Lower leg skin (tissue), 4 donors: ENCODE data around the gene TRIO. TPM values are rescaled to one million over a fixed set of nuclear protein-coding genes. Genes with fewer than 3 reads are reported as not detected.

Source experiments
- DNase-seq, 2 donors: peaks; one replicate each; pipeline ENCODE4 v3.0.0-alpha.2; 2019; ENCODE audit warnings: low spot score in 2 of 2
- H3K4me3 ChIP-seq: fragments of 200-600 bp; sonication (generic); 2 replicates; pipeline ENCODE4 v1.5.1; 2017; ENCODE audit warnings: mild to moderate bottlenecking, low read depth; ENCODE audit not compliant: poor library complexity, severe bottlenecking
- POLR2A ChIP-seq, 2 donors: fragments of 450-650 bp; IDR thresholded peaks; one replicate each; pipeline ENCODE4 v1.6.1; 2016 to 2017; ENCODE audit warnings: antibody characterized with exemption in 2 of 2, mild to moderate bottlenecking in 1 of 2, moderate library complexity in 1 of 2
- WGBS, 2 donors: methylation state at CpG; one replicate each; pipeline ENCODE4 v1.1.5; 2018; 5-methylcytosine and 5-hydroxymethylcytosine counted together
- intact Hi-C: fragments of 100-400 bp; cut with DNase I; formaldehyde crosslinking; loops from one replicate; pipeline ENCODE4 v1.15.0; 2023; ENCODE audit warnings: low total_unique reads
- total RNA-seq, 4 donors: library from RNA; depleted of rRNA; stranded (reverse); fragments of >200 nt; gene quantifications; one replicate each; pipeline ENCODE4 v1.1.0, GENCODE V29; 2016
- TF ChIP-seq, protein P1 (sequence below), 3 donors: fragments of 450-650 bp; IDR thresholded peaks; one replicate each; pipeline ENCODE4 v1.5.1; 2016; ENCODE audit warnings: antibody characterized with exemption in 3 of 3, mild to moderate bottlenecking in 3 of 3, moderate library complexity in 2 of 3

The TRIO gene
- total RNA-seq, 4 donors from 2014 or later: 47.8 to 101 (median 64.5) TPM

DNA sequence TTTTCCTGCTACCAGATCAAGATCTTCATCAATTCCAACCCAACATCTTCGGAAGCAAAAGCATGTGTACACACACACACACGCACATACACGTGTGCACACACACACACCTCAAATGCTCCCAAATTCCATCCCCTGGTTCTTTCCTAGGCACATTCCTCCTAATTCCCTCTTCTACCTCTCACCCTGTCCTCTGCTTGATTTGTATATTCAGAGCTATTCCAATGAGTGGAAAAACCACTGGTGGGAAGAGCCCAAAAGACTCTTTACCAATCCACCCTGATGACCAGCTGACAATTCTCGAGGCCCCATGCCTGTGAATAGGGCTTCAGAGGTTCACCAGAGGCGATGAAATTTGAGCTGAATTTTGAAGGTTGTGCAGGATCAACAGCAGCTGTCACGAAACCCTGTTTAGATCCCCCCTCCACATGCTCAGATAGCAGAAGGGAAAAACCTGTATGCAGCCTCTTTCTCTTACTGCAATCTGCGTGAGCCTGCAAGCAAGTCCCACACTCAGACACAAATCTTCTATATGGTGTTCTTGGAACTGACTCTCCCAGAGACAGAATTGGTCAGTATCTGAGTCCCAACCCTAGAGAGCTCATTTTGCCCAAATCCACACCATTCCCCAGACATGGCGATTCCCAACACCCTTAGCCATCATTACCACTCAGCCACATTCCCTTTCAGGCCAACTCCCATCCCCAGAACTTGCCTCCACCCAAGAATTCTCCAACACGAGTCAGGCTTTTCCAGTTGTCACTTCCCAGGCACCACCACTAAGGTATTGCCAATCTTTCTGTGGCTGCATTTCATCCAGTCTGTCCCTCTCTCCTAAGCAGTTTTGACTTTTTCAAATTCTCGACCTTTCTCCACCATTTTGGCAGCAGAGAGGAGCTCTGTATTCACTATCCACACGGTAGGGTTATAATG lies 4.3 kb upstream of the TRIO start:
- H3K4me3 ChIP-seq: no peak overlapping the region
- TF ChIP-seq, protein P1, sequence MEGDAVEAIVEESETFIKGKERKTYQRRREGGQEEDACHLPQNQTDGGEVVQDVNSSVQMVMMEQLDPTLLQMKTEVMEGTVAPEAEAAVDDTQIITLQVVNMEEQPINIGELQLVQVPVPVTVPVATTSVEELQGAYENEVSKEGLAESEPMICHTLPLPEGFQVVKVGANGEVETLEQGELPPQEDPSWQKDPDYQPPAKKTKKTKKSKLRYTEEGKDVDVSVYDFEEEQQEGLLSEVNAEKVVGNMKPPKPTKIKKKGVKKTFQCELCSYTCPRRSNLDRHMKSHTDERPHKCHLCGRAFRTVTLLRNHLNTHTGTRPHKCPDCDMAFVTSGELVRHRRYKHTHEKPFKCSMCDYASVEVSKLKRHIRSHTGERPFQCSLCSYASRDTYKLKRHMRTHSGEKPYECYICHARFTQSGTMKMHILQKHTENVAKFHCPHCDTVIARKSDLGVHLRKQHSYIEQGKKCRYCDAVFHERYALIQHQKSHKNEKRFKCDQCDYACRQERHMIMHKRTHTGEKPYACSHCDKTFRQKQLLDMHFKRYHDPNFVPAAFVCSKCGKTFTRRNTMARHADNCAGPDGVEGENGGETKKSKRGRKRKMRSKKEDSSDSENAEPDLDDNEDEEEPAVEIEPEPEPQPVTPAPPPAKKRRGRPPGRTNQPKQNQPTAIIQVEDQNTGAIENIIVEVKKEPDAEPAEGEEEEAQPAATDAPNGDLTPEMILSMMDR (IDR thresholded peaks at IDR 0.05): no peak
- TF ChIP-seq POLR2A (IDR thresholded peaks at IDR 0.05): no peak
- WGBS, 2 donors: 78 to 83% methylated on average over 11 of the region's 11 CpGs
- intact Hi-C loops: no loop called here
- no peak for DNase-seq

- DNase-seq: no peak
- WGBS, 2 donors: 87% methylated on average over 3 of the region's 3 CpGs
- no peak overlapping the region for H3K4me3 ChIP-seq
- TF ChIP-seq, protein P1 (IDR thresholded peaks at IDR 0.05): no peak
- TF ChIP-seq POLR2A (IDR thresholded peaks at IDR 0.05): no peak
- intact Hi-C loops: no loop called here
Measured at GRCh38 chr5:14141764-14142163, 1.4 kb upstream of the TRIO start.

DNA sequence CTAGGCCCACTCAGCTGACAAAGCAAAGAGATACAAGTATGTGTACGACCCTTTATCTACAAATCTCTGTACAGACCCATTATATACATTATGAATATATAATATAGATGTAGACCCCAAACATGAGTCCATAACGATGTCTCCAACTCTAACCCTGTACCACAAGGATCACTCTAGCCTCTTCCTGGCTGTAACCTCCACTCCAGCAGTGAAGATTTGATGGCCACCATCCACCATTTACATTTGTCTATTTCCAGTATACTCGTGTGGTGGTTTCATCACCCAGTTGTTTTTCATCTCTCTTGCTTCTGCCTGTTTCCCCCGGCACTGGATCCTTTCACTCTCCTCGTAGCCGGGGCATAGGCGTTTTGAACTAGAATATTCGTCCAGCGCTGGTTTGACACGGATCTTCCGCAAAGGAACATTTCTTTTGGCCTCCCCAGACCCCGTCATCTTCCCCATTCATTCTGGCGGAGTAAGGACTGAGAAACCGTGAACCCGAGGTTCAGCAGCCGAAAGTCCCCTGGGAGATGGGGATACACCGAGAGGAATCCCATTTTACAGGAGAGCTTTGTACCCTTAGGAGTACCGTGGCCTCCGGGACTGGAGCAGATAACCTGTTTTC lies 828 bp upstream of the TRIO start:
- TF ChIP-seq, protein P1 (IDR thresholded peaks at IDR 0.05): no peak
- TF ChIP-seq POLR2A (IDR thresholded peaks at IDR 0.05): no peak
- peak overlapping the region; percentile 43 for H3K4me3 ChIP-seq
- DNase-seq: peak in 1 of 2 donors; percentile 86
- 16 to 18% methylated on average over 18 to 19 of the region's 19 CpGs for WGBS, 2 donors
- intact Hi-C loops: no loop called here

GRCh38 chr5:14143546-14143840 lies 351 bp downstream of the TRIO start:
- no peak for TF ChIP-seq POLR2A (IDR thresholded peaks at IDR 0.05)
- TF ChIP-seq, protein P1 (IDR thresholded peaks at IDR 0.05): no peak
- no peak for DNase-seq
- 0% methylated on average over 3 of the region's 59 CpGs; no CpG with 5 or more reads in 1 of the 2 donors for WGBS, 2 donors
- H3K4me3 ChIP-seq: peak overlapping the region; percentile 75
- intact Hi-C loops: no loop called here

GRCh38 chr5:14143841-14144585 lies 871 bp downstream of the TRIO start:
- no peak for TF ChIP-seq POLR2A (IDR thresholded peaks at IDR 0.05)
- TF ChIP-seq, protein P1 (IDR thresholded peaks at IDR 0.05): no peak
- DNase-seq: peak in 1 of 2 donors; percentile 89
- intact Hi-C loops: no loop called here
- peak overlapping the region; percentile 75 for H3K4me3 ChIP-seq
- 1% methylated on average over 35 to 38 of the region's 85 CpGs for WGBS, 2 donors
